ENCODE data around the gene INTS11.

INTS11 gene

DNA sequence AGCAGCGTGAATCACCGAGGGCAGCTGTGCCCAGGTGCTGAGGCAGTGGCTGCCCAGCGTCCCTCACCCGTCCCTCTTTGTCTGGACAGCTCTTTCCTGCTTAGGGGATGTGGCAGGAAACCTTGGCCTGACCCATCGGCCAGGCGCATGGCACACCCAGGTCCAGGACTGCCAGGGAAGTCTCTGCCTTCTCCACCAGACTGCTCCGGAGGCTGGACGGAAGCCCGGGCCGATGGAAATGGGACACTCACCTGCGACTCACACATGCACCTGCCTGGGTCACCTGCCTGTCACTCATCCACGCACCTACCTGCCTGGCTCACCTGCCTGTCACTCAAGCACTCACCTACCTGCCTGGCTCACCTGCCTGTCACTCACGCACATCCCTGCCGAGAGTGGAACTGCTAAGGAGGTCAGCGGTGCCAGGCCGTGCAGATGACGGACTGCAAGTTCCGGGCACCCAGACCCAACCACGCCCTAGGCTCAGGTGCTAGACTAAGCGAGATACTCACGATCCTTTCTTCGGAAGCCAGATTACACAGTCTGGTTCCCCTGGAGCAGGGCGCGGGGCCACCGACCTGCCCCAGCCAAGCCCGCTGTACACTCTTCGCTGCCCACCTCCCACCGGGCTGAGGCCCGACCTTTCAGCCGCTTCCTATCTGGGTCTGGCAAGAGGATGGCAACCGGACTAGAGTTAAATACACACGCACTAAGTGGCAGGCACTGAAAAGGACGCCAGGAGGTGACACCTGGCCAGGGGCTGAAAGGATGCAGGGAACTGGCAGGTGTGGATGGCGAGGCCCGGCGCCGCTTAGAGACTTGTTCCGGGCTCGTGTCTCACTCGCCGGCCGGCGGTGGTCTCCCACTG is 51.9 kb downstream of the INTS11 start:
- H3K9me3 ChIP-seq (ENCODE audit: control insufficient read depth in 5 of 5, low read length in 5 of 5): no peaks in the 10 kb centered on the region
- peak overlapping the region; percentile 50 to 97 (median 95) for H3K9ac ChIP-seq (ENCODE audit: low read length in 5 of 5)
- H3K4me3 ChIP-seq (ENCODE audit: low read depth in 1 of 5, low read length in 5 of 5): peak overlapping the region; percentile 66 to 90 (median 84)
- H3K27me3 ChIP-seq (ENCODE audit: control insufficient read depth in 5 of 5, insufficient read depth in 4 of 5, low read length in 5 of 5): no peaks in the 10 kb centered on the region
- peaks cover 0 to 14% (median 9%) of the 10 kb centered on the region in 5 donors for H3K36me3 ChIP-seq (ENCODE audit: control insufficient read depth in 5 of 5, insufficient read depth in 5 of 5, low read length in 5 of 5)
- H3K4me1 ChIP-seq (ENCODE audit: control insufficient read depth in 5 of 5, insufficient read depth in 5 of 5, low read length in 5 of 5): peaks cover 15 to 46% (median 44%) of the 10 kb centered on the region in 5 donors
- peak overlapping the region; percentile 60 for H3K27ac ChIP-seq (ENCODE audit: low read depth, low read length)

DNA sequence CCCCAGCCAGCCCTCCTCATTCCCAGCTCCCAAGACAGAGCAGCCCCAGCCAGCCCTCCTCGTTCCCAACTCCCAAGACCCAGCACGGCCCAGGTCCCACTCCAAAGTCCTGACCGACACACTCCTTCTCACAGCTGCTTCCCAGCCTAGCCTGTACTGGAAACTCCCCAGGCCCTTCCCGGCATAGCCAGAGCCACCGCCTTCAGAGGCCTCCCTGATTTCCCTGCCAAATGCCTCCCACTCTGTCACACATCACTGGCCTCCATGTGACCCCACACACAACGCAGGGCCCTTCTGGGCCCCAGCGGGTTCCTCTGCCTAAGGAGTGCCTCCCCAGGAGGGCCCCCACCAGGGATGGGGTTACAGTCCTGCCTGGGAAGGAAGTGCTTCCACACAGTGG is 53.6 kb downstream of the INTS11 start:
- H3K4me3 ChIP-seq (ENCODE audit: low read depth in 1 of 5, low read length in 5 of 5): peak overlapping the region in 3 of 5 donors; percentile 1 to 35 (median 6)
- H3K27me3 ChIP-seq (ENCODE audit: control insufficient read depth in 5 of 5, insufficient read depth in 4 of 5, low read length in 5 of 5): no peaks in the 10 kb centered on the region
- peaks cover 15 to 46% (median 44%) of the 10 kb centered on the region in 5 donors for H3K4me1 ChIP-seq (ENCODE audit: control insufficient read depth in 5 of 5, insufficient read depth in 5 of 5, low read length in 5 of 5)
- peak overlapping the region; percentile 48 to 74 (median 56) for H3K9ac ChIP-seq (ENCODE audit: low read length in 5 of 5)
- H3K27ac ChIP-seq (ENCODE audit: low read depth, low read length): peak overlapping the region; percentile 23
- H3K9me3 ChIP-seq (ENCODE audit: control insufficient read depth in 5 of 5, low read length in 5 of 5): no peaks in the 10 kb centered on the region
- H3K36me3 ChIP-seq (ENCODE audit: control insufficient read depth in 5 of 5, insufficient read depth in 5 of 5, low read length in 5 of 5): peaks cover 0 to 23% (median 17%) of the 10 kb centered on the region in 5 donors

DNA sequence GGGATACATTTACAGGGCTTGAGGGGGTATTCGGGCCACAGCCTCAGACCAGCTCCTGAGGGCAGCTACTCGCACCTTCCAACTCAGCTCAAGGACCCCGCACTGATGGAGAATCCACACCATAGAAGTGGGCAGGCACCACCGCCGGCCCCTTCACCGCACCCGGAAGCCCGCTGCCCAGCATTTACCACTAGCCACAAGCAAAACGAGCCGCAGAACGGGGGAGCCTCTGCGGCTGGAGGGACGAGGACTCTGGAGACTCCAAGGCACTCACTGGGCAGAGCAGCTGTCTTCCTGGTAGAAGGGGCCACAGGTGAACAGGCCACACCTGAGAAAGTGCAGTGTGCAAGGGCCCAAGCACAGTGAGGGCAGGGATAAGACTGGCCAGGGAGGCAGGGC is 56.2 kb downstream of the INTS11 start:
- Histone ChIP-seq H3K36me3 (ENCODE audit: control insufficient read depth in 5 of 5, insufficient read depth in 5 of 5, low read length in 5 of 5) (peaks cover 0 to 41% (median 28%) of the 10 kb centered on the region in 5 donors), H3K9ac (ENCODE audit: low read length in 5 of 5) (no peak overlapping the region)

DNA sequence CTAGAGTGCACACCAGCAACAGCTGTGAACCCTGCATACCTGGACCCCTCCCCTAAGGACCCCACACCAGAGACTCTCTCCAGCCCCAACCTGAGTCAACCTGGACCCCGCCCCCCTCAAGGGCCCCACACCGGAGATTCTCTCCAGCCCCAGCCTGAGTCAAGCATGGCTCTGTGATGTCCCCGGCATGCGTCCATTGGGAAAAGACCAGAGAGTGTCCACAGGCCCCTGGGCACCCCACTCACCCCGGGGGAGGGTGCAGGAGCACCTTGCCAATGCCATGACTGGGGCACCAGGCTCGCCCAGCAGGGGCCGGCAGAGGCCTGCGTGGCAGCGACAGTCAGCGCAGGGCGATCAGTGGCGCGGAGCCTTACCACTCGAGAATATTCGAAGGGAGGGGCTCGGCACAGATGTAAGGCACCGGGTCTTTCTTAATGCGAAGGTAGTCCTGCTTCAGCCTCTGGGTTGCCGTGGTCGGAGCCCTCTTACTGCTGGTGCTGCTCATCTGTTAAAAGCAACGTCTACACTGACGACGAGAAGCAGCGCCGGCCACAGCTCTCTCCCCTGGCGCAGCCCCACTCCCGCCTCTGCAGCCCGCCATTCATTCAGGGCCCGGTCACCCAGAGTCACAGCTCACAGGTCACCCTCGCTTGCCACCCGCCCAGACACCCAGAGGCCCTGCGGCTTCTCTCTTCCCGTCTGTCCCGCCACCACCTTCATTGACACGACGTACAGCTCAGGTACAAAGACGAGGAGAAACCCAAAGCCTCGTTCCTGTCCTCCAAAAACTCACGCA is 56.8 kb downstream of the INTS11 start:
- Histone ChIP-seq H3K4me3 (ENCODE audit: low read depth in 1 of 5, low read length in 5 of 5) (no peak overlapping the region), H3K27ac (ENCODE audit: low read depth, low read length) (no peak overlapping the region), H3K9ac (ENCODE audit: low read length in 5 of 5) (no peak overlapping the region), H3K4me1 (ENCODE audit: control insufficient read depth in 5 of 5, insufficient read depth in 5 of 5, low read length in 5 of 5) (peaks cover 12 to 56% (median 43%) of the 10 kb centered on the region in 5 donors), H3K9me3 (ENCODE audit: control insufficient read depth in 5 of 5, low read length in 5 of 5) (no peaks in the 10 kb centered on the region), H3K27me3 (ENCODE audit: control insufficient read depth in 5 of 5, insufficient read depth in 4 of 5, low read length in 5 of 5) (no peaks in the 10 kb centered on the region), H3K36me3 (ENCODE audit: control insufficient read depth in 5 of 5, insufficient read depth in 5 of 5, low read length in 5 of 5) (peaks cover 0 to 47% (median 34%) of the 10 kb centered on the region in 5 donors)

More for the DNA sequence above, 56.2 kb downstream of the INTS11 start:
- Histone ChIP-seq H3K4me3 (ENCODE audit: low read depth in 1 of 5, low read length in 5 of 5) (no peak overlapping the region), H3K27ac (ENCODE audit: low read depth, low read length) (no peak overlapping the region), H3K9me3 (ENCODE audit: control insufficient read depth in 5 of 5, low read length in 5 of 5) (no peaks in the 10 kb centered on the region), H3K27me3 (ENCODE audit: control insufficient read depth in 5 of 5, insufficient read depth in 4 of 5, low read length in 5 of 5) (no peaks in the 10 kb centered on the region), H3K4me1 (ENCODE audit: control insufficient read depth in 5 of 5, insufficient read depth in 5 of 5, low read length in 5 of 5) (peaks cover 13 to 54% (median 43%) of the 10 kb centered on the region in 5 donors)

DNA sequence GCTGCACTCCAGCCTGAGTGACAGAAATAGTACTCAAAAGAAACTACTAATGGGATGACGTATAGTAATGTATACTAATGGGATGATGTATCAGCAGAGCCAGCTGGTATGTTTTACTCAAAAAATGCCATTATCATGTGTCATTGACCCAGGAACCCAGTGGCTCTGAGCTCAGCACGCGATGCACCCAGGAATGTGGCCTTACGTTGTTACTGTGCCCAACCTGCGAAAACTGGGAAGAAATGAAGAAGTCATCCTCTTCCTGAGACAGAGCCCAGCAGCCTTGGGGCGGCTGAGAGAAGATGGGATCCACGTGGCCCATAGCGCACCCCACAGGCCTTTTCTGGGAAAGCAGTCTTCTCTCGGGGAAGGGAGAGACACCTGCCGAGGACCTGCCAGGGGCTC is 59.6 kb downstream of the INTS11 start:
- peaks cover 0 to 74% (median 56%) of the 10 kb centered on the region in 5 donors for H3K36me3 ChIP-seq (ENCODE audit: control insufficient read depth in 5 of 5, insufficient read depth in 5 of 5, low read length in 5 of 5)
- H3K9me3 ChIP-seq (ENCODE audit: control insufficient read depth in 5 of 5, low read length in 5 of 5): no peaks in the 10 kb centered on the region
- no peaks in the 10 kb centered on the region for H3K27me3 ChIP-seq (ENCODE audit: control insufficient read depth in 5 of 5, insufficient read depth in 4 of 5, low read length in 5 of 5)
- H3K9ac ChIP-seq (ENCODE audit: low read length in 5 of 5): peak overlapping the region in 1 of 5 donors; percentile 62
- H3K4me3 ChIP-seq (ENCODE audit: low read depth in 1 of 5, low read length in 5 of 5): no peak overlapping the region
- peaks cover 2 to 49% (median 32%) of the 10 kb centered on the region in 5 donors for H3K4me1 ChIP-seq (ENCODE audit: control insufficient read depth in 5 of 5, insufficient read depth in 5 of 5, low read length in 5 of 5)
- H3K27ac ChIP-seq (ENCODE audit: low read depth, low read length): peak overlapping the region; percentile 50

DNA sequence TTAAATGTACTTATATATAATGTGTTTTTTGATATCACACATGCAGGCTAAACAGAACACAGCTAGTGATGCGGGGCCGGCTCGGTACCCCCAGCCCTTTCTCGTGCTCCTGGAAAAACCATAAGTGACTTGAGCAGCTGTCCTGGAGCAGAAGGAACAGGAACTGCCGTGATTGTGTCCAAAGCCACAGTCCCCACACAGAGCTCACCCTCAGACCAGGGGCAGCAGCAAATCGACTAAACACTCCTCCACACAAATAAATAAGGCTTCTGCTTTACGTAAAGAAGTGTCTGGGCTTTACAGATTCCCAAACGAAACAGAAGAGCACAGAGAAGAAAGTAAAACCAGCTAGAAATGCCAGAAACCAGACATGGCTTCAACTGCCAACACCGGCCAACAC is 60.4 kb downstream of the INTS11 start:
- H3K9ac ChIP-seq (ENCODE audit: low read length in 5 of 5): peak overlapping the region in 1 of 5 donors; percentile 3
- peaks cover 2 to 46% (median 30%) of the 10 kb centered on the region in 5 donors for H3K4me1 ChIP-seq (ENCODE audit: control insufficient read depth in 5 of 5, insufficient read depth in 5 of 5, low read length in 5 of 5)
- H3K27me3 ChIP-seq (ENCODE audit: control insufficient read depth in 5 of 5, insufficient read depth in 4 of 5, low read length in 5 of 5): no peaks in the 10 kb centered on the region
- peak overlapping the region; percentile 33 for H3K27ac ChIP-seq (ENCODE audit: low read depth, low read length)
- peaks cover 0 to 81% (median 63%) of the 10 kb centered on the region in 5 donors for H3K36me3 ChIP-seq (ENCODE audit: control insufficient read depth in 5 of 5, insufficient read depth in 5 of 5, low read length in 5 of 5)
- no peaks in the 10 kb centered on the region for H3K9me3 ChIP-seq (ENCODE audit: control insufficient read depth in 5 of 5, low read length in 5 of 5)
- H3K4me3 ChIP-seq (ENCODE audit: low read depth in 1 of 5, low read length in 5 of 5): no peak overlapping the region

DNA sequence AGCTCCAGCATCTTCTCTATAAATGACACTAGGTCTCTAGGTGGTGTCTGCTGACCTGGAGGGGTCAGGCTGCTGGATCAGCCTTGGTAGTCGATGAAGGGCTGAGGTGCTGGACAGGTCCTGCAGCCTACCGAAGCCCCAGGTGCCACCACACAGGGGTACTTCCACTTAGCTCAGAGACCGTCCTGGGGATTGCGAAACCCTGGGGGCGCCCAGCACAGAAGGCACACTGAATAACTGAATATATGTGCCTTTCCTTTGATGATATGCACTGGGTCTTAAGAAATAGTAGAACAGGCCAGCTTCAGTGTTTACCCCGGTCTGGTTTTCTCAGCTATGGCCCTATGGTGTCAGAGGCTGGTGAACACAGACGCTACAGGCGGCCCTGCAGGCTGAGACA is 61.7 kb downstream of the INTS11 start:
- Histone ChIP-seq H3K4me1 (ENCODE audit: control insufficient read depth in 5 of 5, insufficient read depth in 5 of 5, low read length in 5 of 5) (peaks cover 2 to 46% (median 30%) of the 10 kb centered on the region in 5 donors), H3K9me3 (ENCODE audit: control insufficient read depth in 5 of 5, low read length in 5 of 5) (no peaks in the 10 kb centered on the region), H3K9ac (ENCODE audit: low read length in 5 of 5) (peak overlapping the region in 2 of 5 donors; percentile 32 to 47), H3K27me3 (ENCODE audit: control insufficient read depth in 5 of 5, insufficient read depth in 4 of 5, low read length in 5 of 5) (no peaks in the 10 kb centered on the region), H3K27ac (ENCODE audit: low read depth, low read length) (peak overlapping the region; percentile 33), H3K4me3 (ENCODE audit: low read depth in 1 of 5, low read length in 5 of 5) (peak overlapping the region in 1 of 5 donors; percentile 12), H3K36me3 (ENCODE audit: control insufficient read depth in 5 of 5, insufficient read depth in 5 of 5, low read length in 5 of 5) (peaks cover 0 to 75% (median 60%) of the 10 kb centered on the region in 5 donors)

DNA sequence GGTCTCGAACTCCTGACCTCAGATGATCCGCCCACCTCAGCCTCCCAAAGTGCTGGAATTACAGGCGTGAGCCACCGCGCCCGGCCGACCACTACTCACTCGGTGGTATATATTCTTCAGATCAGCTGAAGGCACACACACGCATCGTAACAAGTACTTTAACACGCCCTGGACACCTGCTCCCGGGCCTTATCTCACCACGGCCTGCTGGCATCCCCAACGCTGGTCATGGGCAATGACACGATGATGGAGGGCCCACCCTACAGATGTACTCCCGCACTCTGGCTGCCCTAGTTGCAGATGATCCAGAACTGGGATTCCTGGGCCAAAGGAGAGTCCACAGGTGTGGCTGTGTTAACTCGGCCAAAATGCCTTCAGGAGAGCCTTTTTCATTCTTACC is 62.4 kb downstream of the INTS11 start:
- Histone ChIP-seq H3K36me3 (ENCODE audit: control insufficient read depth in 5 of 5, insufficient read depth in 5 of 5, low read length in 5 of 5) (peaks cover 0 to 71% (median 53%) of the 10 kb centered on the region in 5 donors), H3K9me3 (ENCODE audit: control insufficient read depth in 5 of 5, low read length in 5 of 5) (no peaks in the 10 kb centered on the region), H3K27me3 (ENCODE audit: control insufficient read depth in 5 of 5, insufficient read depth in 4 of 5, low read length in 5 of 5) (no peaks in the 10 kb centered on the region), H3K9ac (ENCODE audit: low read length in 5 of 5) (no peak overlapping the region), H3K4me1 (ENCODE audit: control insufficient read depth in 5 of 5, insufficient read depth in 5 of 5, low read length in 5 of 5) (peaks cover 2 to 46% (median 30%) of the 10 kb centered on the region in 5 donors), H3K4me3 (ENCODE audit: low read depth in 1 of 5, low read length in 5 of 5) (no peak overlapping the region), H3K27ac (ENCODE audit: low read depth, low read length) (no peak overlapping the region)
